ELR (cell line): ENCODE data around the gene GRM3.
"Not testable (repeated sequence)": the region's sequence is repeated elsewhere in the genome, so short reads cannot be mapped to it uniquely, and the experiment has no call there.

Experiments
- DNase-seq: peaks from one replicate; pipeline ENCODE4 v3.0.0-alpha.2; 2015; ENCODE audit warnings: low read depth

GRM3 gene

GRCh38 chr7:86643561-86644281, at the start of gene GRM3:
Gene GRM3, plus strand, starts transcription at chr7:86643909. Its CDS starts 121,237 bp downstream, at chr7:86765146.
- DNase-seq: no peak

GRCh38 chr7:86598311-86598710, 45.4 kb upstream of the GRM3 start:
- no peak for DNase-seq

- DNase-seq: no peak
Measured at GRCh38 chr7:86598721-86599120, 45.0 kb upstream of the GRM3 start.

GRCh38 chr7:86600506-86601290, 43.0 kb upstream of the GRM3 start:
- DNase-seq: no peak

- DNase-seq: not testable (repeated sequence)
Measured at GRCh38 chr7:86615711-86616110, 28.0 kb upstream of the GRM3 start.

GRCh38 chr7:86644282-86645224, 844 bp downstream of the GRM3 start:
- no peak for DNase-seq

- no peak for DNase-seq
Measured at GRCh38 chr7:86645225-86645608, 1.5 kb downstream of the GRM3 start.

GRCh38 chr7:86645676-86646276, 2.1 kb downstream of the GRM3 start:
- DNase-seq: no peak

- DNase-seq: no peak
Measured at GRCh38 chr7:86647385-86648094, 3.8 kb downstream of the GRM3 start.

- no peak for DNase-seq
Measured at GRCh38 chr7:86648169-86648568, 4.5 kb downstream of the GRM3 start.

- no peak for DNase-seq
Measured at GRCh38 chr7:86653919-86654659, 10.4 kb downstream of the GRM3 start.

- DNase-seq: no peak
Measured at GRCh38 chr7:86657948-86658347, 14.2 kb downstream of the GRM3 start.

GRCh38 chr7:86660950-86661462, 17.3 kb downstream of the GRM3 start:
- no peak for DNase-seq

GRCh38 chr7:86664486-86664885, 20.8 kb downstream of the GRM3 start:
- DNase-seq: no peak

- no peak for DNase-seq
Measured at GRCh38 chr7:86664991-86665390, 21.3 kb downstream of the GRM3 start.

GRCh38 chr7:86665669-86666068, 22.0 kb downstream of the GRM3 start:
- DNase-seq: no peak

GRCh38 chr7:86667732-86668131, 24.0 kb downstream of the GRM3 start:
- no peak for DNase-seq

- no peak for DNase-seq
Measured at GRCh38 chr7:86668315-86668714, 24.6 kb downstream of the GRM3 start.

GRCh38 chr7:86687831-86688230, 44.1 kb downstream of the GRM3 start:
- no peak for DNase-seq

- no peak for DNase-seq
Measured at GRCh38 chr7:86689363-86689762, 45.7 kb downstream of the GRM3 start.
